GM18520 (cell line): ENCODE results near the gene ARHGAP11B.
"Not testable (repeated sequence)": the region's sequence is repeated elsewhere in the genome, so short reads cannot be mapped to it uniquely, and the experiment has no call there.

Experiments
- ATAC-seq: cut with Tn5 transposase; IDR thresholded peaks from one replicate; pipeline ENCODE4 v1.9.1; 2021; ENCODE audit not compliant: unreplicated experiment

The ARHGAP11B gene

DNA sequence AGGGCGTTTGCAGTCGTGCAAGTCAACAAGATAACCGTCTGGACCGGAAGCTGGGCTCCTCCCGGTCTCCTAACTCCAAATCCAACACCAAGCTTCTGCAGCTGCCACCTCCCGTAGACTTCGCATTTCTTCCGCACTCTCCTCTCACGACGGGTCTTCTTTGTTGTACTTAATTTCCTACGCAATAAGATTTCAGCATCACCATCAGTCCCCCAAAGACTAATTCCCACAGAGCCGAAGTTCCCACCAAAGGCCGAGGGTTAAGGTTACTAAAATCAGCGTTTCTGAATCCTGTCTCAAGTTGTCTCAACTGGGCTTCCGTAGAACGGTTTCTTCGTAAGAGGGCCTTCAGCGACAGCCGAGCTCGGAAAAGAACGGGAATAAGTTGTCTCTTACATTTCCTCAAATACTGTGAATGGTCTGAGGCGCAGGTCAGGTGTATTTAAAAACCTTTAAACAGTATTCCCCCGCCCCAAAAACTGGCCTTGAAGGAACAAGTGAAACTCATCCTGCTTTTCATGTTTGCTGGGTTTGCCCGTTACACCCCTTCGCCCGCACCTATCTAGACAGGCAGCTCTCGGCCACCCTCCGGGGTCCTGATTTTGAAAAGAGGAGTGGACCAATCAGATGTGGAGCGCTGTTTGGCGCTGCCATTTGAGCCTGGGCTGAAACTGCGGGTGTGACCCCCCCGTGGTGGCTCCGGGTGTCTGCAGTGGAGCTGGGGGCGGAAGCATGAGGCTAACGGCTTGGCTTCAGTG is at the start of gene ARHGAP11B:
Gene ARHGAP11B (plus strand): TSS at position 693 of the 758 bp plus-strand sequence.
- ATAC-seq, result peak; percentile 91

DNA sequence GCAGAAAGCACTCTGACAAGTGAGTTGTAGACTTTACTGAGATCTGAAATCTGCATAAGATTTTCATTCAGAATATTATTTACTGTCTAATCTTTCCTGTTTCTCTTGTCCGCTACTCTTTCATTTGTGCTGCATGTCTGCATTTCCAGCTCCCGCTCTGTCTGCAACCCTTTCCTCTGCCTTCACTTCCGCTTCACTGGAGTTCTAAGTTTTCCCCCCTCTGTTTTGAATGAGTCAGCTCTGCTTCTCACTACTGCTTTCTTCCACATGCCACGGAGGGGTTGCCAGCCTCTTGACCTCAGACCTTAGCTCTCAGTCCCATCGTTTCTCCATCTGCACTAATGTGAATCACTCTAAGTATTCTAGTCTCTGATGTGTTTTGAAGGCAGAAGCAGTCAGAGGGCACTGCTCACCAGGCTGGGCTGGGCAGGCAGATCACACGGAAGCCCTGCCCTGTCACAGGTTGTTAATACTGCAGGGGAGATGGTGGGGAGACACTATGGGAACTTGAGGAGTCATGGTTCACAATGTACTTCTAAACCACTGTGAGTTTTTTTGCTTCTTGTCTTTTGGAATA is 46.4 kb upstream of the ARHGAP11B start:
- not testable (repeated sequence) for ATAC-seq

DNA sequence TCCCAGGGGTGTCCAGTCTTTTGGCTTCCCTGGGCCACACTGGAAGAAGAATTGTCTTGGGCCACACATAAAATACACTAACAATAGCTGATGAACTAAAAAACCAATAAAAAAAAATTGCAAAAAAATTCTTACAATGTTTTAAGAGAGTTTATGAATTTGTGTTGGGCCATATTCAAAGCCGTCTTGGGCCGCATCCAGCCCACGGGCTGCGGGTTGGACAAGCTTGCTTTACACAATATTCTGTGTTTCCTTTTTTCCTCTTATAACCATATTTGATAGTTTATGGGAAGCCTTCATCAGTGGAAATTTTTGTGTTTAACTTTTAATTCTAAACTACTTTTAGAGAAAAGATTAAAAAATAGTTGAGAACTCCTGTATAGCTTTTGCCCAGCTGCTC is 45.2 kb upstream of the ARHGAP11B start:
- not testable (repeated sequence) for ATAC-seq

DNA sequence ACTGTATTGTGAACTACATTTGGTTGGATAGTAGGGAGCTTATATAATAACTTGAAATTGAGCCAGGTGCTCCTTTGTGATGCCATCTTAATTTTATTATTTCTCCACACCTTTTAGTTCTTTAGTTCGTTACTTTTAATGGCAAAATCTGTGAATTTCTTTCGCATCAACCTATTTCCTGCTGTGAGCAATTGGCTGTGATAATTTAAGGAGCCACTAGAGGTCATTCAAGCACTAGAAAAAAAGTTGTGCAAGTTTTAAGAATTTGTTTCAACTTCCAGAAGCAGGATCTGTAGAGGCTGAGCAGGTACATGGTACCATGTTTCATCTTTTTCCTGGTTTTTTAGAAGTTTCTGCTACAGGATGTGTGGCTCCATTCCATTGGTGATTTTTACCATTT is 27.0 kb upstream of the ARHGAP11B start:
- not testable (repeated sequence) for ATAC-seq

DNA sequence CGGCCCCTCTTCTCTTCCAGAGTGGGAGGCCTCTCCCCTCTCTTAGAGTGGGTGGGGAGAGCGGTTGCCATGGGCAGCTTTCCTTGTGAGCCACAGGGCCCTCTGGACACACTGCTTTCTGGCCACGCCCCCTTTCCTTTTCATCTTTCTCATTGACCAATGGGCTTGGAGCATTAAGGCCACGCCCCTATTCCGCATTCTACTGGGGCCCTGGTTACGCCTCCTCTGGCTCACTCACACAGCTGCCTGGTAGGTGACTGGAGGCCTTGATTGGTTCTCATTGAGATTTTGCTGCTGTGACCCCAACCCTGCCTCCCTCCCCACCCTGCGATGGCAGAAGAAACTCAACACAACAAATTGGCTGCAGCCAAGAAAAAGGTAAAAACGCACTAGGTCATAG is 22.1 kb upstream of the ARHGAP11B start, which contains the start of gene GOLGA8H:
Gene GOLGA8H (plus strand): TSS at position 233 of the 400 bp plus-strand sequence. CDS start 98 bp downstream, at position 331.
- ATAC-seq, result not testable (repeated sequence)

DNA sequence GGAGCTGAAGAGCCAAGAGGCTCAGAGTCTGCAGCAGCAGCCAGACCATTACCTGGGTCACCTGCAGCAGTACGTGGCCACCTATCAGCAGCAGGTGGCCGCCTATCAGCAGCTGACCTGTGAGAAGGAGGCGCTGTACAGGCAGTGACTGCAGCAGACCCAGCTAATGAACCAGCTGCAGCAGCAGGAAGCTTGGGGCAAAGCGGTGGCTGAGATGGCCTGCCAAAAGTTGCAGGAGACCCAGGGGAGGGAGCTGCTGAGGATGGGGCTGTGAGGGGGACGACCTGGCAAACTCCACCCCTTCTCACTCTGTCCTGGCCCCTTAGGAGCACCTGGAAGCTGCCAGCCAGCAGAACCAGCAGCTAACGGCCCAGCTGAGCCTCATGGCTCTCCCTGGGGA is 13.7 kb upstream of the ARHGAP11B start:
- ATAC-seq, result not testable (repeated sequence)

DNA sequence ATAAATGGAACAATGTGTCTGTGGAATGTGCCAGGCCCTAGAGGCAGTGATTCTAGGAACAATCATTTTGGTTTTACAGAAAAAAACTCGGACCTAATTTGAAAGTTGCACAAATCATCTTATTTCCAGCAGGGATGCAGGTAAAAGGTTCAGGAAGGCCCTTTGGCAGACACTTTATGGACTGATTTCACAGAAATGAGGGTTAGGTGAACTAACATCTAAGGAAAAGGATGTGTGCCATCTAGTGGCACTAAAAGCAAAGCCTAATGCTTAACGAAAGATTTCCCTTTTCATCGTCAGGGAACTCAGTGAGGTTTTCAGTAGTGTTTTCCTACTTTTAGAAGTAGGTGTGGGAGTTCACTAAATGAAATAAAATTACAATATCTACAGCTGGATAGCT is 4.6 kb upstream of the ARHGAP11B start:
- not testable (repeated sequence) for ATAC-seq

DNA sequence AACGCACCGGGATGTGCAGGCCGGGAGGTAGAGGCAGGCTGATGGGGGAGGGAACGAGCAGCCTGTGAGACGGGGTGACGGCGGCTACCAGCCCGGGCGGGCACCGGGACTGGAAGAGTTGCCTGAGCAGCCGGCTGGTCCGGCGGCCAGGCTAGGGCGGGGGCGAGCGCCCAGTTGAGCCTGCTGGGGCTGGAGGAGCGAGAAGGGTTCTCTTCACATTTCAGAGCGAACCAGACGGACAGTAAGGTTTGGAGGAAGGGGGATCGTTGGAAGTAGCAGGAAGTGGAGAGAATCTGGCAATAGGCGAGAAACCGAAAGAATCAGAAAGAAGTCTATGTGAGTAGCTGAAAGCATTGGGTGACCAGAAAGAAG is 252 bp downstream of the ARHGAP11B start:
- not testable (repeated sequence) for ATAC-seq

DNA sequence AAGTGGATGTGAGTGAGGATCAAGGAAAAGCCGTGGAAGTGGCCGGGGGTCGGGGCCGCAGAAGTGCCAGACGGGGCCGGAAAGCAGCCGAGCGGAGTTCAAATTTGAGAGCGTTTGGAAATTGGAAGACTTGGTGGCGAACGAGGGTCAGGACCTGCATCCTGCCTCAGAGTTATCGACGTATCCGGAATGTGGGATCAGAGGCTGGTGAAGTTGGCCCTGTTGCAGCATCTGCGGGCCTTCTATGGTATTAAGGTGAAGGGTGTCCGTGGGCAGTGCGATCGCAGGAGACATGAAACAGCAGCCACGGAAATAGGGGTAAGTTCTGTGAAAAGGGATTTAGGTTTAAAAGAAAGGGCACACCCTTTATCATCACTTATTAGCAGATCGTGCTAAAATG is 704 bp downstream of the ARHGAP11B start:
- ATAC-seq, result not testable (repeated sequence)

DNA sequence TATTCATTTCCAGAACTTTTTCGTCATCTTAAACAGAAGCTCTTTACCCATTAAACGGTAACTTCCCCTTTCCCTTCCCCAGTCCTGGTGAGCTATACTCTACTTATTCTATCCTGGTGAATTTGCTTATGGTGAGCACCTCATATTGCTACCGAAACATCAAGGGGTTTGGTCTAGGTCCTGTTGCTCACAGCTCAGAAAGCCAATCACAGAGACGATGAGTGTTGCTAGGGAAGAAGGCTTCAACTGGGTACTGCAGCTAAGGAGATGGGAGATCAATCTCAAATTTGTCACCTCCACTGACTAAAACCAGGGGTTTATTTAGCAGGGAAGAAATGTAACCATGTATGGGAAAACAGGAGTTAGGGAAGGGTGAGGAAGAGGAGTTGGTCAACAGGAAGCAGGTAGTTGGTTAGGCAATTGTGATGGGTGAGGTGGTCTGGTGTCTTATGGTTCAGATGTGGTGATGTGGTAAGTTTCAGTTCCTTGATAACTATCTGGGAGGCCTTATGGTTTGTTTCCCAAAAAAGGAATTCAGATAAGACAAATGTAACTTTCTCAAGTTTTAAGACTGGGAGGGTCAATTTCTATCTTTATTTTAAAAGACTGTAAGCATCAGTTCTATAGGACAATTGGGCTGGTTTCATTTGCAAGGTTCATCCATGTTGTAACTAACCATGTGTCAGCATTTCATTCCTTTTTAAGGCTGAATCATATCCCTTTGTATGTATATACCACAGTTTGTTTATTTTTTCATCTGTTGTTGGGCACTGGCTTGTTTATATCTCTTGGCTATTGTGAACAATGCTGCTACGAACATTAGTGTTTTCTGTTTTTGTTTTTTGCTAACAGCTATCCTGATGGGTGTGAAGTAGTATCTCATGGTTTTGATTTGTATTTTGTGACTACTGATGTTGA is 24.3 kb downstream of the ARHGAP11B start:
- ATAC-seq, result peak; percentile 98

DNA sequence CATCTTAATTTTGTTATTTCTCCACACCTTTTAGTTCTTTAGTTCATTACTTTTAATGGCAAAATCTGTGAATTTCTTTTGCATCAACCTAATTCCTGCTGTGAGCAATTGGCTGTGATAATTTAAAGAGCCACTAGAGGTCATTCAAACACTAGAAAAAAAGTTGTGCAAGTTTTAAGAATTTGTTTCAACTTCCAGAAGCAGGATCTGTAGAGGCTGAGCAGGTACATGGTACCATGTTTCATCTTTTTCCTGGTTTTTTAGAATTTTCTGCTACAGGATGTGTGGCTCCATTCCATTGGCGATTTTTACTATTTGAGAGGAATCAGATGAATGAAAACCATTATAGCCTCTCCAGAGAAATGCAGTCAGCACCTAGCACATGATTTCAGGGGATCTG is 35.2 kb downstream of the ARHGAP11B start:
- ATAC-seq, result not testable (repeated sequence)

DNA sequence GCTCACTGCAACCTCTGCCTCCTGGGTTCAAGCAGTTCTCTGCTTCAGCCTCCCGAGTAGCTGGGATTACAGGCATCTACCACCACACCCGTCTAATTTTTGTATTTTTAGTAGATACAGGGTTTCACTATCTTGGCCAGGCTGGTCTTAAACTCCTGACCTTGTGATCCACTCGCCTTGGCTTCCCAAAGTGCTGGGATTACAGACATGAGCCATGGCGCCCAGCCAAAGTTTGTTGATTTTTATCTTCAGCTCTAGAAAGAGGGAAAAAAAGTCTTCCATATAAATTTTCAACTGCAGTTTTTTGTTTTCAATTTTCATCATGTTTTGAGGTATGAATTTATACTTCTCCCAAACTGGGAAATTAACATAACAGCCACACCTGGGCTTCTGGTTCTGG is 43.7 kb downstream of the ARHGAP11B start:
- not testable (repeated sequence) for ATAC-seq

DNA sequence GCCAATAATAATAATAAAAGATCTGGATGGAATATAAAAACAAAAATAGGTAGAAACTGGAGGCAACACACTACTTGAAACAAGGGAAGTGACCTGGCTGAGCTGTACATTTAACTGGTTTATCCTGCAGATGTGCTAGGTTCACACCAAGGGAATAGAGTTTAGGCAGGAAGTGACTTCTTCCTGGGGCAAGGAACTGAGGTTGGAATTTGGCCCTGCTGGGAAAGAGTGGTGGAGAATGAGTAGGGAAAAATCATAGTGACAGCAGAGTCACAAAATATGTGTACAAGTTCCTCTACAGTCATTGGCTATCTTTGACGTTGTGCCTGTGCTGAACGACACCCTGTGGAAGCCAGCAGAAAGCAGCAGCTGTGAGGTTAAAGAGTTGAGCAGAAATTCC is 44.1 kb downstream of the ARHGAP11B start:
- ATAC-seq, result no peak

DNA sequence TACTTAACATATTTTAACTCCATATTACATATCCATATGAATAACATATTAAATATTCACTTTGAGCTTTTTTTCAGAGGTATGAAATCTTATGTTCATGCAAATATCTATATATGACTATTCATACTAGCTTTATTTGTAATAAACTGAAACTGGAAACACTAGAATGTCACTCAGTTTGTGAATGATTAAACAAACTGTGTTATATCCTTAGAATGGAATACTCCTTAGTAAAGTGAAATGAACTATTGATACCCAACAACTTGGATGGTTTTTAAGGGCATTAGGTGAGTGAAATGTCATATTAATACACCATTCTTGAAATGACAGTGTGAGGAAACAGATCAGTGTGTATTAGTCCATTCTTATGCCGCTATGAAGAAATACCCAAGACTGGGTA is 45.4 kb downstream of the ARHGAP11B start:
- ATAC-seq, result no peak

DNA sequence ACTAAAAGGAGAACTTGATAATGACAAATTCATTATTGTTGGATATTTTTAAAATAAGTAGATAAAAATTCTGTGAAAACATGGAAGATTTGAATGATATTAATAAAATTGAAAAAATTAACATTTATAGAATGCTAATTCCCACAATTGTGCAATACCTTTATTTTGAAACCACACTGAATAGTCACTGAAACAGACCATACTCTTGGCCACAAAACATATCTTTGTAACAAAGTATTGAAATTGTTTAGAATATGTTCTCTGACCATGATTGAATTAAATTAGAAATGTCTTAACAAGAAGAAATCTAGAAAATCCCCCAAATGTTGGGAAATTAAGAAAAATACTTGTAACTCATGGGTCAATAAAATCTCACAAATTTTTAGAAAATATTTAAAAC is 49.2 kb downstream of the ARHGAP11B start:
- ATAC-seq, result no peak

DNA sequence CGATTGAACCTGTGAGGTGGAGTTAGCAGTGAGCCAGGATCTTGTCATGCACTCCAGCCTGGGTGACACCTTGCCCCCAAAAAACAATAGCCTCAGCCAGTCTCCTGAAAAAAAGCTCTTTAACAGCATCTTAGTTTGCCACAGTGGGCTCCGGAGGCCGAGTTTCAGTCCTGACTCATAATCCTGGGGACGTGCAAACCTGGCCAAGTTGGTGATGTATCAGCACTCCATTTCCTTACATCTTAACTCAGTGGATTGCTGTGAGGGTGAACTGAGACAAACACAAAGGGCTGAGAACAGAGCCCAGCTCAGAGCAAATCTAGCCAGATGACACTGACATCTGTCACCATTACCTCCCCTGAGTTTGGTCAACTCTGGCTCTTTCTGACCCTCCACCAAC is 50.0 kb downstream of the ARHGAP11B start:
- not testable (repeated sequence) for ATAC-seq

DNA sequence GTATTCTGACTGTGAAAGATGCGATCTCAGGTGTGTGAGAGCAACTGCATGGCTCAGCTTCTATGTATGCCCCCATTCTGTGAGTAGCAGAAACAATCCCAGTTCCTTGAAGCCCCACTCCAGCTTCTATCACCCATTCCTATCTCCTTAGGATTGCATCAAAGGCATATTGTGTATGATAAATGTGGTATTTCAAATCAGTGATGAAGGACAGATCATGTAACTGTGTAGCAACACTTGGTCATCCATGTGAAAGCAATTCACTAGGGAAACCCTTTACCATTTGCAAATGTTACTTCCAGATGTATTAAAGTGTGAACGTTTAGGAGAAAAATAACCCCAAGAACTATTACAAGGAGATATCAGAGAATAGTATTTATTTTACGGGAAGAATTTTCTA is 55.1 kb downstream of the ARHGAP11B start:
- ATAC-seq, result not testable (repeated sequence)

DNA sequence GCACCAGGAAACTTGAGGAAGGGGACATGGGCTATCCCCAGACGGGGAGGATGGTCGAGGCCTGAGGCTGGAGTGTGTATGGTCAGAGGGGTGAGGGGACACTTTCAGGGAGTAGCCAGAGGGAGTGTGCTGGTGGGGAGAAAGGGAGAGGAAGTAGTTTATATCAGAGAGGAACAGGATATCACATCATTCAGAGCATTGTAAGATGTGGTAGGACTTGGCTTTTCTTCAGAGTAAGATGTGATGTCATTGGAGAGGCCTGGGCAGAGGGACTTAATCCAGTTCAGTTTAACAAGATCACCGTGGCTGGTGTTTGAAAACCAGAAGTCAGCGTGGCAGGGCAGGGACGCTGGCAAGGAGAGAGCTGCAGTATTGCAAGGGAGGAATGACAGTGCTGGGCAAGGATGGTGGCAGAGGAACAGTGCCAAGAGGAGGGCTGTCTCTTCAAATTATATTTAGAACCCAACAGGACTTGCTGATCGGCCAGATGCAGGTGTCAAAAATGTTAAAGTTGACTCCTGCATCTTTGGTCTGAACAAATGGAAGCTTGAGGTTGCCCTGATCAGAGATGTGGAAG is 59.9 kb downstream of the ARHGAP11B start:
- not testable (repeated sequence) for ATAC-seq

DNA sequence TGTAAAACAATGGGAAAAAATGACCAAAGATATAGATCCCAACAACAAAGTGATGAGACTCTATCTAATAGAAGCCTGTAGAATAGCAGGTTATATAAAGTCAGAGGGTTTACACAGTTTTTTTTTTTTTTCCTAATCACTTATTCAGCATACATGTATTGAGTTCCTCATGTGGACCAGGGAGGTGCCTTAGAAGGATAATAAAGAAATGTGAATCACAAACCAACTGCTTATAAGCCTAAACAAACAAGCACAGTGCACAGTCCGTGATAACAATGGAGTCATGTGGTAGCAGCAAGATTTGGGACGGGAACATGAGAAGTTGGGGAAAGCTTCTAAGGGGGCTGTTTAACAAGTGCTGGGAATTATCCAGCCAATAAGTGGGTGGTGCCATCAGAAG is 60.7 kb downstream of the ARHGAP11B start:
- ATAC-seq, result not testable (repeated sequence)
